ENCODE data around the gene ELF3.
A peak's percentile ranks its signal among the peaks of the same experiment; 100 is the strongest.
"Not testable (repeated sequence)": the region's sequence is repeated elsewhere in the genome, so short reads cannot be mapped to it uniquely, and the experiment has no call there.

Gene ELF3

GRCh38 chr1:202056644-202057334, 46.4 kb downstream of the ELF3 start:
- TF ChIP-seq ZFX (IDR thresholded peaks at IDR 0.05) (no peak), CTCF (conservative IDR thresholded peaks at IDR 0.05) (no peak)
- peak overlapping the region; percentile 67 for H3K27ac ChIP-seq

DNA sequence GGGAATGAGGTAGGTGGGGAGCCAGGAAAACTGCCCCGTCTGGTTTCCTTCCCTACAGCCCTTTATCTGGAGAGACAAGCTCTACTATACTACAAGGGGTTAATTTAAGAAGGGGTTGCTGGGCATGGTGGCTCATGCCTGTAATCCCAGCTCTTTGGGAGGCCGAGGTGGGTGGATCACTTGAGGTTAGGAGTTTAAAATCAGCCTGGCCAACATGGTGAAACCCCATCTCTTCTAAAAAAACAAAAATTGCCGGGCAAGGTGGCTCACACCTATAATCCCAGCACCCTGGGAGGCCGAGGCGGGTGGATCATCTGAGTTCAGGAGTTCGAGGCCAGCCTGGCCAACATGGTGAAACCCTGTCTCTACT, 46.9 kb downstream of the ELF3 start:
- peak overlapping the region; percentile 67 for H3K27ac ChIP-seq

DNA sequence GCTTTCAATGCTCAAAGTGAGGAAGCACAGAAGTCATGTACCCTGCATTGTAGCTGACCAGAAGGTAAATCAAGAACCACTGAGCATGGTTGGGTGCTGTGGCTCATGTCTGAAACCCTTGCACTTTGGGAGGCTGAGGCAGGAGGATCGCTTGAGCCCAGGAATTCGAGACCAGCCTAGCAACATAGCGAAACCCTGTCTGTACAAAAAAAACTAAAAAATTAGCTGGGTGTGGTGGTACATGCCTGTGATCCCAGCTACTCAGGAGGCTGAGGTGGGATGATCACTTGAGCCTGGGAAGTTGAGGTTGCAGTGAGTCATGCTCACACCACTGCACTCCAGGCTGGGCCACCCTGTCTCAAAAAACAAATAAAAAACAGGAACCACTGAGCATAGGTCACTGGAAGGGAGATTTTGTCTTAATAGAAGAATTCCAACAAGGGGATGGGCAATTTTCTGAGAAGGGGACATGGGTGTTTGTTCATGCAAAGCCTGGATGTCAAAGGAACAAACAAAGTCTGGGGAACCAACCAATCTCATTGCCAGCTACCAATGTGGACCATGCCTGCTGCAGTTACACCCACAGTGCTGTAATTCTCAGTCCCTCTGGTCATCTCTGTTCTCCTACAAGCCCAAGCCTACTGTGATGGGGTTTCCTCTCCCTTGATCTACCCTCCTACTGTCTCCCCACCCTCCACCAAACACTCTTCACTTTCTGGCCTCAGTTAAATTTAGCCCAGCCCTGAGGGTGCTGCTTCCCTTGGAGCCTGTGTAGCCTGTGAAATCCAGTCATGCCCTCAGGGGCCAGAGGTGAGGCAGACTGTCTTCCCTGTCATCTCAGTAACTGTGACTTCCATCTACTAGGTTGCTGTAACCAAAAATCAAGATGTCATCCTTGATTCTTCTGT, 47.9 kb downstream of the ELF3 start:
- TF ChIP-seq ZFX (IDR thresholded peaks at IDR 0.05) (no peak), CTCF (conservative IDR thresholded peaks at IDR 0.05) (no peak)
- H3K27ac ChIP-seq, result peak overlapping the region; percentile 67

- H3K27ac ChIP-seq, result no peak overlapping the region
- TF ChIP-seq ZFX (IDR thresholded peaks at IDR 0.05), result no peak
- TF ChIP-seq CTCF (conservative IDR thresholded peaks at IDR 0.05), result no peak
Observed at GRCh38 chr1:202061055-202061454, 50.7 kb downstream of the ELF3 start.

GRCh38 chr1:202061787-202062186, 51.4 kb downstream of the ELF3 start:
- H3K27ac ChIP-seq, result not testable (repeated sequence)

DNA sequence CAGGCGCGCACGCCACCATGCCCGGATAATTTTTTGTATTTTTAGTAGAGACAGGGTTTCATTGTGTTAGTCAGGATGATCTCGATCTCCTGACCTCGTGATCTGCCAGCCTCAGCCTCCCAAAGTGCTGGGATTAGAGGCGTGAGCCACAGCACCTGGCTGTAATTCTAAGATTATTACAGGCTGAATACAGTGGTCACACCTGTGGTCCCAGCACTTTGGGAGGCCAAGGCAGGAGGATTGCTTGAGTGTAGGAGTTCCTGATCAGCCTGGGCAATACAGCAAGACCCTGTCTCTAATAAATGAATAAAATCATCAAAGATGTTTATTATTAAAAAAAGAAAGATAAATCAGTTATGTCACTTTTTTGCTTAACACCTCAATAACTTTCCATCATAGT, 52.2 kb downstream of the ELF3 start:
- H3K27ac ChIP-seq, result not testable (repeated sequence)

DNA sequence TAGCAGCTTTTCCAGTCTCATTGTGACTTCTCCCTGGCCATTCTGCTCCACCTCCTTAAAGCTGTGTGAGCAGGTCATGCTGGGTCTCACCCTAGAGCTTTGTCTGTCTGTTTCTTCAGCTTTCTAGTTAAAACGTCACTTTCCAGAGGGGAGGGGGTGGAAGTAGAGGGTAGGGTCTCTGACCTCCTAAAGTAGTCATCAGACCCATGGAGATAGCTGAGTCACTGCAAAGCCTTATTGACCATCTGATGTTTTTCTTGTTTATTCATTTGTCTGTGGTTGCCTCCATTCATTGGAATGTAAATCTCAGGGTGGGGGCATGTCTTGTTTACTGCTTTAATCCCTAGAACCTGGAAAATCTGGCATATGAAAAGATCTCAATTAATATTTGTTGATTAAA, 52.7 kb downstream of the ELF3 start:
- TF ChIP-seq ZFX (IDR thresholded peaks at IDR 0.05), result no peak
- TF ChIP-seq CTCF (conservative IDR thresholded peaks at IDR 0.05), result no peak
- H3K27ac ChIP-seq, result no peak overlapping the region

- H3K27ac ChIP-seq, result not testable (repeated sequence)
Observed at GRCh38 chr1:202064889-202065312, 54.5 kb downstream of the ELF3 start.
